K562 (cell line): Measurements from ENCODE around the gene CDK4. TPM values are rescaled to one million over a fixed set of nuclear protein-coding genes. Genes with fewer than 3 reads are reported as not detected.
A peak's percentile ranks its signal among the peaks of the same experiment; 100 is the strongest.

Source experiments
- ADNP ChIP-seq: fragments of 200-800 bp; sonication (Bioruptor generic); IDR thresholded peaks from 2 replicates; pipeline ENCODE4 v1.6.1; 2016; ENCODE audit warnings: missing genetic modification characterization, missing compliant biosample characterization
- ATF1 ChIP-seq, 2 experiments: fragments of 450-650 bp in 1 of 2; IDR thresholded peaks; 2 replicates each; pipeline ENCODE4 v1.6.1; 2016; ENCODE audit warnings: missing compliant biosample characterization in 1 of 2, missing genetic modification characterization in 1 of 2
- BRD9 ChIP-seq: fragments of 450-650 bp; IDR thresholded peaks from 2 replicates; pipeline ENCODE4 v1.6.1; 2018; ENCODE audit warnings: low read depth; ENCODE audit not compliant: partially characterized antibody
- CBX3 ChIP-seq, 2 experiments: IDR thresholded peaks; 1 replicate in 1 of 2; 2 replicates in 1 of 2; pipeline ENCODE4 v1.6.1; 2012; ENCODE audit warnings: inconsistent platforms in 2 of 2, low read length in 2 of 2, borderline replicate concordance in 1 of 2, control low read depth in 1 of 2
- CREM ChIP-seq: IDR thresholded peaks from 2 replicates; pipeline ENCODE4 v1.6.1; 2014; ENCODE audit warnings: antibody characterized with exemption, low read depth
- DLX4 ChIP-seq: fragments of 250-450 bp; sonication (Bioruptor Pico); IDR thresholded peaks from 2 replicates; pipeline ENCODE4 v1.6.1; 2021; ENCODE audit warnings: mild to moderate bottlenecking
- FOSL1 ChIP-seq: fragments of 200-800 bp; sonication (Bioruptor generic); conservative IDR thresholded peaks from 2 replicates; pipeline ENCODE4 v1.6.1; 2016; ENCODE audit warnings: missing genetic modification characterization, missing compliant biosample characterization
- HNRNPUL1 ChIP-seq: fragments of 200-400 bp; formaldehyde crosslinking; IDR thresholded peaks from 2 replicates; pipeline ENCODE4 v1.6.1; 2017; ENCODE audit warnings: low read length
- JUND ChIP-seq, 2 experiments: IDR thresholded peaks; 2 replicates in 1 of 2; 3 replicates in 1 of 2; pipeline ENCODE4 v1.6.1; 2011; ENCODE audit warnings: borderline replicate concordance in 2 of 2, low read depth in 2 of 2, low read length in 2 of 2, improper control_type of control experiment in 1 of 2, missing biosample characterization in 1 of 2, missing genetic modification characterization in 1 of 2, missing genetic modification reagents in 1 of 2
- MAFK ChIP-seq: IDR thresholded peaks from 2 replicates; pipeline ENCODE4 v1.6.1; 2011; ENCODE audit warnings: low read length, improper control_type of control experiment
- MTA3 ChIP-seq: fragments of 450-650 bp; formaldehyde crosslinking; IDR thresholded peaks from 2 replicates; pipeline ENCODE4 v1.6.1; 2017; ENCODE audit warnings: mild to moderate bottlenecking, borderline replicate concordance
- MTF1 ChIP-seq: fragments of 250-450 bp; sonication (Bioruptor Pico); IDR thresholded peaks from 2 replicates; pipeline ENCODE4 v1.9.0; 2021; ENCODE audit warnings: moderate library complexity, mild to moderate bottlenecking, inconsistent platforms, borderline replicate concordance
- NCOA4 ChIP-seq: fragments of 450-650 bp; IDR thresholded peaks from 2 replicates; pipeline ENCODE4 v1.6.1; 2018; ENCODE audit warnings: mild to moderate bottlenecking; ENCODE audit not compliant: partially characterized antibody
- RBM34 ChIP-seq: fragments of 200-400 bp; formaldehyde crosslinking; IDR thresholded peaks from 2 replicates; pipeline ENCODE4 v1.6.1; 2018; ENCODE audit warnings: low read length, borderline replicate concordance; ENCODE audit not compliant: insufficient read depth
- SRSF7 ChIP-seq: fragments of 200-400 bp; formaldehyde crosslinking; optimal IDR thresholded peaks from 2 replicates; pipeline ENCODE3; 2017; ENCODE audit warnings: mild to moderate bottlenecking, low read depth, low read length
- TARDBP ChIP-seq: fragments of 450-650 bp; IDR thresholded peaks from 2 replicates; pipeline ENCODE4 v1.6.1; 2016
- ZC3H4 ChIP-seq: sonication (generic); formaldehyde crosslinking; IDR thresholded peaks from 2 replicates; pipeline ENCODE4 v1.9.0; 2021; ENCODE audit warnings: missing genetic modification reagents, borderline replicate concordance
- ZFX ChIP-seq: sonication (generic); formaldehyde crosslinking; IDR thresholded peaks from 2 replicates; pipeline ENCODE4 v1.8.0; 2022; ENCODE audit warnings: mild to moderate bottlenecking, missing genetic modification reagents, moderate library complexity
- ZNF75A ChIP-seq: fragments of 450-650 bp; formaldehyde crosslinking; IDR thresholded peaks from 2 replicates; pipeline ENCODE4 v1.4.0; 2020; ENCODE audit warnings: mild to moderate bottlenecking
- polyA plus RNA-seq, 8 experiments: library from polyadenylated mRNA; depleted of rRNA in 4 of 8; stranded (reverse) in 5 of 8; unstranded in 3 of 8; fragments of >200 nt; fragmentation: Nextera tagmentation in 2 of 8; fragmentation: Illumina TruSeq in 1 of 8; extraction: Ambion mirVana in 2 of 8; extraction: Trizol in 1 of 8; gene quantifications; 2 replicates each; pipeline versions ENCODE4 v1.2.1 to v1.2.3, GENCODE V29; 2011 to 2014; ENCODE audit warnings: inconsistent platforms in 1 of 8, missing spikeins in 1 of 8
- total RNA-seq, 7 experiments: library from RNA; depleted of rRNA in 6 of 7; stranded (reverse); fragments of >200 nt in 6 of 7; fragmentation: Illumina TruSeq in 2 of 7; extraction: Trizol in 2 of 7; gene quantifications; 2 replicates each; pipeline versions ENCODE4 v1.2.1 to v1.2.3, GENCODE V29; 2011 to 2021; ENCODE audit warnings: low replicate concordance in 1 of 7
- TF ChIP-seq, protein P1 (sequence below): fragments of 450-650 bp; IDR thresholded peaks from 2 replicates; pipeline ENCODE4 v1.7.1; 2018; ENCODE audit warnings: mild to moderate bottlenecking, low read depth; ENCODE audit not compliant: partially characterized antibody
- TF ChIP-seq, protein P2 (sequence below): fragments of 450-650 bp; formaldehyde crosslinking; IDR thresholded peaks from 2 replicates; pipeline ENCODE4 v1.4.0; 2022; ENCODE audit warnings: missing genetic modification characterization
- TF ChIP-seq, protein P3 (sequence below): fragments of 250-450 bp; sonication (Bioruptor Pico); IDR thresholded peaks from 2 replicates; pipeline ENCODE4 v1.8.0; 2021; ENCODE audit warnings: mild to moderate bottlenecking, moderate library complexity

CDK4 gene
- total and polyA plus RNA-seq, 9 of the 15 experiments (the other 6 are each of a cell fraction or from before 2014, with no cell fraction given): 37.8 to 436 (median 238) TPM

- TF ChIP-seq MTA3 (peak; percentile 99), ZNF75A (no peak), CBX3 (IDR thresholded peaks at IDR 0.05; ENCODE audit: borderline replicate concordance in 1 of 2, low read length in 2 of 2) (0 out of 3 replicates have a peak, but pooled peaks of 1 of the 2 experiments have one; percentile 44), ZC3H4 (no peak), NCOA4 (no peak), CREM (peak; percentile 95), ADNP (tag) (no peak), ZFX (0 out of 2 replicates have a peak, but pooled peaks have one; percentile 52), RBM34 (no peak), SRSF7 (no peak), MAFK (no peak), FOSL1 (no peak; the same call in none of the 2 replicates), HNRNPUL1 (no peak), ATF1 (CRISPR knock-in tag; IDR thresholded peaks at IDR 0.05) (peak; percentile 89), ATF1 (tag; IDR thresholded peaks at IDR 0.05) (peak; percentile 99), JUND (IDR thresholded peaks at IDR 0.05; ENCODE audit: borderline replicate concordance, low read depth, low read length) (peak; percentile 86), JUND (tag; IDR thresholded peaks at IDR 0.05; ENCODE audit: borderline replicate concordance, low read depth, low read length) (peak; percentile 90; the same call in 2 of the 3 replicates), TARDBP (peak; percentile 94), MTF1 (CRISPR knock-in tag) (no peak), BRD9 (no peak), DLX4 (no peak)
- TF ChIP-seq, protein P1, sequence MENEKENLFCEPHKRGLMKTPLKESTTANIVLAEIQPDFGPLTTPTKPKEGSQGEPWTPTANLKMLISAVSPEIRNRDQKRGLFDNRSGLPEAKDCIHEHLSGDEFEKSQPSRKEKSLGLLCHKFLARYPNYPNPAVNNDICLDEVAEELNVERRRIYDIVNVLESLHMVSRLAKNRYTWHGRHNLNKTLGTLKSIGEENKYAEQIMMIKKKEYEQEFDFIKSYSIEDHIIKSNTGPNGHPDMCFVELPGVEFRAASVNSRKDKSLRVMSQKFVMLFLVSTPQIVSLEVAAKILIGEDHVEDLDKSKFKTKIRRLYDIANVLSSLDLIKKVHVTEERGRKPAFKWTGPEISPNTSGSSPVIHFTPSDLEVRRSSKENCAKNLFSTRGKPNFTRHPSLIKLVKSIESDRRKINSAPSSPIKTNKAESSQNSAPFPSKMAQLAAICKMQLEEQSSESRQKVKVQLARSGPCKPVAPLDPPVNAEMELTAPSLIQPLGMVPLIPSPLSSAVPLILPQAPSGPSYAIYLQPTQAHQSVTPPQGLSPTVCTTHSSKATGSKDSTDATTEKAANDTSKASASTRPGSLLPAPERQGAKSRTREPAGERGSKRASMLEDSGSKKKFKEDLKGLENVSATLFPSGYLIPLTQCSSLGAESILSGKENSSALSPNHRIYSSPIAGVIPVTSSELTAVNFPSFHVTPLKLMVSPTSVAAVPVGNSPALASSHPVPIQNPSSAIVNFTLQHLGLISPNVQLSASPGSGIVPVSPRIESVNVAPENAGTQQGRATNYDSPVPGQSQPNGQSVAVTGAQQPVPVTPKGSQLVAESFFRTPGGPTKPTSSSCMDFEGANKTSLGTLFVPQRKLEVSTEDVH: peak; percentile 43
- TF ChIP-seq, protein P2, sequence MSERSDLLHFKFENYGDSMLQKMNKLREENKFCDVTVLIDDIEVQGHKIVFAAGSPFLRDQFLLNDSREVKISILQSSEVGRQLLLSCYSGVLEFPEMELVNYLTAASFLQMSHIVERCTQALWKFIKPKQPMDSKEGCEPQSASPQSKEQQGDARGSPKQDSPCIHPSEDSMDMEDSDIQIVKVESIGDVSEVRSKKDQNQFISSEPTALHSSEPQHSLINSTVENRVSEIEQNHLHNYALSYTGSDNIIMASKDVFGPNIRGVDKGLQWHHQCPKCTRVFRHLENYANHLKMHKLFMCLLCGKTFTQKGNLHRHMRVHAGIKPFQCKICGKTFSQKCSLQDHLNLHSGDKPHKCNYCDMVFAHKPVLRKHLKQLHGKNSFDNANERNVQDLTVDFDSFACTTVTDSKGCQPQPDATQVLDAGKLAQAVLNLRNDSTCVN (CRISPR knock-in tag): no peak
- TF ChIP-seq, protein P3, sequence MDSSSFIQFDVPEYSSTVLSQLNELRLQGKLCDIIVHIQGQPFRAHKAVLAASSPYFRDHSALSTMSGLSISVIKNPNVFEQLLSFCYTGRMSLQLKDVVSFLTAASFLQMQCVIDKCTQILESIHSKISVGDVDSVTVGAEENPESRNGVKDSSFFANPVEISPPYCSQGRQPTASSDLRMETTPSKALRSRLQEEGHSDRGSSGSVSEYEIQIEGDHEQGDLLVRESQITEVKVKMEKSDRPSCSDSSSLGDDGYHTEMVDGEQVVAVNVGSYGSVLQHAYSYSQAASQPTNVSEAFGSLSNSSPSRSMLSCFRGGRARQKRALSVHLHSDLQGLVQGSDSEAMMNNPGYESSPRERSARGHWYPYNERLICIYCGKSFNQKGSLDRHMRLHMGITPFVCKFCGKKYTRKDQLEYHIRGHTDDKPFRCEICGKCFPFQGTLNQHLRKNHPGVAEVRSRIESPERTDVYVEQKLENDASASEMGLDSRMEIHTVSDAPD (CRISPR knock-in tag): no peak
Measured at GRCh38 chr12:57744194-57744776, 7.8 kb downstream of the CDK4 start (continued).
